Activated T-helper 1 cell treated with anti-CD3 and anti-CD28 coated beads, Interleukin-12 subunit alpha, Interleukin-12 subunit beta, Interleukin-2, Interleukin-4 antibody, amounts not matched to agents 30 ng/mL and 10 ng/mL and 1 ng/mL, durations not matched to agents 14 hours and 24 hours and 36 hours (primary cell): ENCODE measurements around the gene FAM24A. TPM values are rescaled to one million over a fixed set of nuclear protein-coding genes. Genes with fewer than 3 reads are reported as not detected.
"Not testable (repeated sequence)": the region's sequence is repeated elsewhere in the genome, so short reads cannot be mapped to it uniquely, and the experiment has no call there.

Experiments
- DNase-seq: peaks from one replicate; pipeline ENCODE4 v3.0.0; 2021; ENCODE audit warnings: low spot score
- H3K27ac Mint-ChIP-seq: one replicate; pipeline ENCODE4 v1.8.0; 2021; ENCODE audit warnings: mild to moderate bottlenecking, mixed read lengths
- H3K27me3 Mint-ChIP-seq: one replicate; pipeline ENCODE4 v1.8.0; 2022; ENCODE audit warnings: mild to moderate bottlenecking, moderate library complexity, mixed read lengths; ENCODE audit not compliant: insufficient read depth
- H3K36me3 Mint-ChIP-seq: one replicate; pipeline ENCODE4 v1.8.0; 2021; ENCODE audit warnings: low read depth, mixed read lengths
- H3K4me1 Mint-ChIP-seq: one replicate; pipeline ENCODE4 v1.8.0; 2021; ENCODE audit warnings: low read depth, mixed read lengths
- H3K4me3 Mint-ChIP-seq: one replicate; pipeline ENCODE4 v1.8.0; 2021; ENCODE audit warnings: mild to moderate bottlenecking, moderate library complexity, mixed read lengths
- H3K9me3 Mint-ChIP-seq: one replicate; pipeline ENCODE4 v1.8.0; 2021; ENCODE audit warnings: mixed read lengths
- intact Hi-C: fragments of 100-400 bp; cut with micrococcal nuclease; formaldehyde crosslinking; loops from one replicate; pipeline ENCODE4 v1.15.1; 2024
- total RNA-seq: library from RNA; stranded (reverse); gene quantifications from 2 replicates; pipeline ENCODE4 v1.2.3, GENCODE V29; 2022

Gene FAM24A, protein sequence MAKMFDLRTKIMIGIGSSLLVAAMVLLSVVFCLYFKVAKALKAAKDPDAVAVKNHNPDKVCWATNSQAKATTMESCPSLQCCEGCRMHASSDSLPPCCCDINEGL
- not detected in 2 replicates for total RNA-seq

- Mint-ChIP-seq H3K9me3 (no peaks in the 10 kb centered on the region), H3K27ac (no peak within 1 kb of the TSS), H3K4me3 (no peak within 1 kb of the TSS), H3K36me3 (no peaks in the 10 kb centered on the region), H3K27me3 (peaks cover 7% of the 10 kb centered on the region), H3K4me1 (no peaks in the 10 kb centered on the region)
- DNase-seq: no peak
- intact Hi-C loops: no loop called here
Measured at GRCh38 chr10:122910310-122910709, at the start of gene FAM24A. FAM24A (plus strand) TSS chr10:122910610; CDS start chr10:122911635, 1,025 bp downstream.

DNA sequence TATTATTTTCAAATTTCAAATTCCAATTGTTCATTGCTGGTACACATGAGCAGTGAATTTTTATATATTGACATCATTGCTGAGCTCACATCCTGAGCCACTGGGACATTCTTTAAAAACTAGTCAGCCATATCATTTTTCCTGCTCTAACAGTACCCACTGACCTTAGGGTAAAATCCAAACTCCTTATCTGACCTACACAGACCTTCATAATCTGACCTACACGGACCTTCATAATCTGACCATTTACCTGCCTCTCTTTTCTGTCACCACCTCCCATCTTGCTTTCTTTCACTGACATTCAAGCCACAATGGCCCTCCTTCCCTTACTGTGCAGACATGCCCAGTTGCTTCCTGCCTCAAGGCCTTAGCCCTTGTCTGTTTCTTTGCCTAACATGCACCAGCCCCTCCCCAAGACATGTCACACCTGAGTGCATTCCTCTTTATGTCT is 48.7 kb upstream of the FAM24A start:
- Mint-ChIP-seq H3K27ac (no peak overlapping the region), H3K27me3 (no peaks in the 10 kb centered on the region), H3K36me3 (peaks cover 13% of the 10 kb centered on the region), H3K9me3 (no peaks in the 10 kb centered on the region), H3K4me1 (peaks cover 10% of the 10 kb centered on the region), H3K4me3 (no peak overlapping the region)
- no peak for DNase-seq
- intact Hi-C loops: no loop called here

DNA sequence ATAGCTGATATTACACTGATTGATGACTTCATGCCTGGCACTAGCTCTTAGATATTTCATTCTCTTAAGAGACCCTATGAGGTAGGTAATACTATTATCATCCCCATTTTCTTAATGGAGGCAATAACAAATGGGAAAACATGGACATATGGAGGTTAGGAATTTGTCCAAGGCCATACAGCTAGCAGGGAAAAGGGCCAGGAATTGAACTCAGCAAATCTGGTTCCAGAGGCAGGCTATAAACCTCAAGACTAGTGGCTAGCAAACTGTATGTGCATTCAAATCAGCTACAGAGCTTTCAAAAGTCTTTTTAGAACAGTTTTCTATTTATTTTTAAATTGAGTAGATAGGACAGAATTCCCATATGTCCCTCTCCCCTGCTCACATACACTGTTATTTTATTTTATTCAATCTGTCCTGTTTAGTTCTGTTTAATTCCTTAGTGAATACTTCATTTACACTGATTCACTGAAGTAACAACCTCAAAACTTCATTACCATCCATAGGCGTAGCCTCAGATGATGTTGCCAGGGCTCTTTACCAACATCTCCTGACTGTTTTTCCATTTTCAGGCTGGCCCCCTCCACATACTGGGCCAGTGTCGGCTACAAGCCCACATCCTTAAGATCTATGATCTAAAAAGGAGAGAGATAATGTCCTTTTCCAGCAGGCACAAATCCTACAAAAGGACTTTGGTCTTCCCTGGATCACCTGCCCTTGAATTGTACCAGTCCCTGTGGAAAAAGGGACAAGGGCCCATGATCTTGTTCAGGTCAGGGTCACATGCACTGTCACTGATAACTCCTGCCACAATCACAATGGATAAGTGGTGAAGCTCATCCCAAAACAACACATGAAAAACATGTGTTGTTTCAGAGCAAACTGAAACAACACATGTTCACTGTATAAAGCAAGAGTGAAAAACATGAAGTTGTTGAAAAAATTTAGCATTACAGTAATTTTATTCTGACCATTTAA is 46.9 kb upstream of the FAM24A start:
- intact Hi-C loops: no loop called here
- peaks cover 16% of the 10 kb centered on the region for H3K36me3 Mint-ChIP-seq
- no peaks in the 10 kb centered on the region for H3K9me3 Mint-ChIP-seq
- no peak overlapping the region for H3K4me3 Mint-ChIP-seq
- H3K27ac Mint-ChIP-seq: no peak overlapping the region
- no peak for DNase-seq
- H3K27me3 Mint-ChIP-seq: no peaks in the 10 kb centered on the region
- H3K4me1 Mint-ChIP-seq: peaks cover 10% of the 10 kb centered on the region

- Mint-ChIP-seq H3K27me3 (no peaks in the 10 kb centered on the region), H3K9me3 (no peaks in the 10 kb centered on the region), H3K27ac (no peak overlapping the region), H3K36me3 (peaks cover 13% of the 10 kb centered on the region), H3K4me1 (peaks cover 10% of the 10 kb centered on the region), H3K4me3 (no peak overlapping the region)
- DNase-seq: no peak
- intact Hi-C loops: no loop called here
Measured at GRCh38 chr10:122864194-122864592, 46.2 kb upstream of the FAM24A start.

DNA sequence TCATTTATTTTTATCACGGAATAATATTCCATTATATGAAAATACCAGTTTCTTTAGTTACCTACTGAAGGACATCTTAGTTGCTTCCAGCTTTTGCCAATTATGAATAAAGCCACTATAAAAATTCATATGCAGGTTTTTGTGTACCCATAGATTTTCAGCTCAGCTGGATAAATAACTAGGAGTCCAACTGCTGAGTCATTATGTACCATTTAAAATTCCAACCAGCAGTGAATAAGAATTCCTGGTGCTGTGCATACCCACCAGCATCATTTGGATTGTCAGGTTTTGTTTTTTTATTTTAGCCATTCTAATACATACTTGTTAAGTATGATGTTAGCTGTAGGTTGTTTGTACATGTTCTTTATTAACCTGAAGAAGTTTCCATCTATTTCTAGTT is 45.5 kb upstream of the FAM24A start:
- Mint-ChIP-seq H3K4me1 (peaks cover 14% of the 10 kb centered on the region), H3K9me3 (peaks cover 5% of the 10 kb centered on the region), H3K4me3 (no peak overlapping the region), H3K36me3 (peaks cover 20% of the 10 kb centered on the region), H3K27ac (no peak overlapping the region), H3K27me3 (no peaks in the 10 kb centered on the region)
- no peak for DNase-seq
- intact Hi-C loops: no loop called here

DNA sequence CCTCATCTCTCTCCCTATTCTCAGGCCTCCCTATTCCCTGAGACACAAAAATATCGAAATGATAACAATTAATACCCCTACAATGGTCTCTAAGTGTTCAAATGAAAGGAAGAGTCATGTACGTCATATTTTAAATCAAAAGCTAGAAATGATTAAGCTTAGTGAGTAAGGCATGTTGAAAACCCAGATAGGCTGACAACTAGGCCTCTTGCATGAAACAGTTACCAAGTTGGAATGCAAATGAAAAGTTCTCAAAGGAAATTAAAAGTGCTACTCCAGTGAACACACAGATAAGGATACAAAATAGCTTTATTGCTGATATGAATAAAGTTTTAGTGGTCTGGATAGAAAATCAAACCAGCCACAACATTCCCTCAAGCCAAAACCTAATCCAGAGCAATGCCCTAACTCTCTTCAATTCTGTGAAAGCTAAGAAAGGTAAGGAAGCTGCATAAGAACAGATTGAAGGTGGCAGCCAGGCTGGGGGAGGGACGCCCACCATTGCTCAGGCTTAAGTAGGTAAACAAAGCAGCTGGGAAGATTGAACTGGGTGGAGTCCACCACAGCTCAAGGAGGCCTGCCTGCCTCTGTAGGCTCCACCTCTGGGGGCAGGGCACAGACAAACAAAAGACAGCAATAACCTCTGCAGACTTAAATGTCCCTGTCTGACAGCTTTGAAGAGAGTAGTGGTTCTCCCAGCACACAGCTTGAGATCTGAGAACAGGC is 43.5 kb upstream of the FAM24A start:
- intact Hi-C loops, H3K9me3 Mint-ChIP-seq, DNase-seq, H3K27me3 Mint-ChIP-seq, H3K4me3 Mint-ChIP-seq, H3K27ac Mint-ChIP-seq: not testable (repeated sequence)
- peaks cover 27% of the 10 kb centered on the region for H3K36me3 Mint-ChIP-seq
- H3K4me1 Mint-ChIP-seq: peaks cover 11% of the 10 kb centered on the region

- H3K4me1 Mint-ChIP-seq, H3K4me3 Mint-ChIP-seq, DNase-seq, H3K27ac Mint-ChIP-seq, H3K27me3 Mint-ChIP-seq, intact Hi-C loops: not testable (repeated sequence)
- Mint-ChIP-seq H3K9me3 (peaks cover 12% of the 10 kb centered on the region), H3K36me3 (peaks cover 33% of the 10 kb centered on the region)
Measured at GRCh38 chr10:122868768-122869167, 41.6 kb upstream of the FAM24A start.

- H3K27me3 Mint-ChIP-seq, H3K4me3 Mint-ChIP-seq, H3K27ac Mint-ChIP-seq, intact Hi-C loops, DNase-seq: not testable (repeated sequence)
- peaks cover 36% of the 10 kb centered on the region for H3K4me1 Mint-ChIP-seq
- H3K9me3 Mint-ChIP-seq: peaks cover 26% of the 10 kb centered on the region
- H3K36me3 Mint-ChIP-seq: peaks cover 47% of the 10 kb centered on the region
Measured at GRCh38 chr10:122871947-122872346, 38.5 kb upstream of the FAM24A start.

- intact Hi-C loops: no loop called here
- no peak overlapping the region for H3K27ac Mint-ChIP-seq
- no peak for DNase-seq
- H3K4me3 Mint-ChIP-seq: no peak overlapping the region
- H3K36me3 Mint-ChIP-seq: peaks cover 32% of the 10 kb centered on the region
- H3K27me3 Mint-ChIP-seq: no peaks in the 10 kb centered on the region
- H3K4me1 Mint-ChIP-seq: peaks cover 62% of the 10 kb centered on the region
- peaks cover 21% of the 10 kb centered on the region for H3K9me3 Mint-ChIP-seq
Measured at GRCh38 chr10:122875843-122876466, 34.5 kb upstream of the FAM24A start.

- intact Hi-C loops: no loop called here
- Mint-ChIP-seq H3K36me3 (peaks cover 32% of the 10 kb centered on the region), H3K4me3 (no peak overlapping the region), H3K9me3 (peaks cover 21% of the 10 kb centered on the region), H3K27me3 (no peaks in the 10 kb centered on the region), H3K27ac (no peak overlapping the region), H3K4me1 (peaks cover 64% of the 10 kb centered on the region)
- no peak for DNase-seq
Measured at GRCh38 chr10:122876467-122876855, 33.9 kb upstream of the FAM24A start.

GRCh38 chr10:122877264-122877663 is 33.1 kb upstream of the FAM24A start:
- DNase-seq: no peak
- H3K4me1 Mint-ChIP-seq: peaks cover 64% of the 10 kb centered on the region
- peaks cover 27% of the 10 kb centered on the region for H3K36me3 Mint-ChIP-seq
- peak overlapping the region; percentile 97 for H3K4me3 Mint-ChIP-seq
- no peak overlapping the region for H3K27ac Mint-ChIP-seq
- intact Hi-C loops: no loop called here
- H3K27me3 Mint-ChIP-seq: no peaks in the 10 kb centered on the region
- peaks cover 21% of the 10 kb centered on the region for H3K9me3 Mint-ChIP-seq

DNA sequence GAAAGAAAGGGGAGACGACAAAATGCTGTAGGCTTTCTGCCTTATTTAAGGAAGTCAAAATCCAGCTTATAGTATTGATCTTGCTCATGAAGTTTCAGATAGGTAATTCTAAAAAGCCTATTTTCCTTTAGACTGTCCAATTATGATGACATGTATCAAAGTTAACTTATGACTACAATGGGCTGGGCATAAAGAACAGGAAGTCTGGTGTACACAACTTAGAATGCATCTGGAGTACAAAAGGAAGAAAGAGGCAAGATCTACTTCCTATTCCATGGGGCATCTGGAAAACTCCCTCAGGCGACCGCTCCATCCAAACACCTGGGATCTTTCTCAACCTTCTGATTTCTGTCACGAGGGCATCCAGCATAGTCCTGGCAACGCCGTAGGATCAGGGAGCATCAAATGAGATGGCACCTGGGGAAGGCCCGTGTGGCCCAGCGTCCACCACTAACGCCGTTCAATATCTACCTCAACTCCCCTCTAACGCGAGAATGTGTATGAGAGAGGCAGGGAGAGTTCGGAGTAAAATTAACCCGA is 31.5 kb upstream of the FAM24A start:
- Mint-ChIP-seq H3K4me3 (peak overlapping the region; percentile 97), H3K36me3 (peaks cover 23% of the 10 kb centered on the region), H3K27me3 (no peaks in the 10 kb centered on the region), H3K4me1 (peaks cover 60% of the 10 kb centered on the region), H3K27ac (peak overlapping the region; percentile 93), H3K9me3 (peaks cover 12% of the 10 kb centered on the region)
- DNase-seq: no peak
- intact Hi-C loops: loop anchor here (1.0 to 2.0 kb wide), 7 partner anchors 33 to 904 kb away; partner anchors contain the start of genes BUB3, C10orf88, IKZF5 and NSMCE4A
